ENCODE results near the gene TTC23.

DNA sequence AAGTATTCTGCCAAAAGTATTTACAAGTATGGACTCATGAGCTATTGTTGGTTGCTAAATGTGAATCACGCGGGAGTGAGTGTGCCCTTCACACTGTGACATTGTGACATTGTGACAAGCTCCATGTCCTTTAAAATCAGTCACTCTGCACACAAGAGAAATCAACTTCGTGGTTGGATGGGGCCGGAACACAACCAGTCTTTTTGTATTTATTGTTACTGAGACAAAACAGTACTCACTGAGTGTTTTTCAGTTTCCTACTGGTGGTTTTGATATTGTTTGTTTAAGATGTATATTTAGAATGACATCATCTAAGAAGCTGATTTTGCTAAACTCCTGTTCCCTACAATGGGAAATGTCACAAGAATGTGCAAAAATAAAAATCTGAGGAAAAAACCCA, 114.2 kb downstream of the TTC23 start:
- TF ChIP-seq CTCF (IDR thresholded peaks at IDR 0.05) (no peak), POLR2A (IDR thresholded peaks at IDR 0.05) (no peak)

Data from thyroid gland (tissue), 4 donors.